GM23248 (cell line): ENCODE measurements around the gene CABCOCO1. TPM values are rescaled to one million over a fixed set of nuclear protein-coding genes. Genes with fewer than 3 reads are reported as not detected.

Source experiments
- DNase-seq: peaks from one replicate; pipeline ENCODE4 v3.0.0-alpha.2; 2015
- H2AFZ ChIP-seq: fragments of 200-600 bp; sonication (generic); 2 replicates; pipeline ENCODE4 v1.6.1; 2016; ENCODE audit warnings: antibody characterized with exemption
- H3F3A ChIP-seq: fragments of 200-600 bp; sonication (generic); 2 replicates; pipeline ENCODE4 v1.6.1; 2016; ENCODE audit warnings: mild to moderate bottlenecking, antibody characterized with exemption, mixed run types; ENCODE audit not compliant: insufficient read depth
- H3K27ac ChIP-seq: fragments of 200-600 bp; sonication (generic); 2 replicates; pipeline ENCODE4 v1.5.1; 2016; ENCODE audit warnings: mild to moderate bottlenecking
- H3K27me3 ChIP-seq: fragments of 200-600 bp; sonication (generic); replicated peaks from 2 replicates; pipeline ENCODE4 v1.6.1; 2016; ENCODE audit warnings: mild to moderate bottlenecking; ENCODE audit not compliant: insufficient read depth
- H3K36me3 ChIP-seq: fragments of 200-600 bp; sonication (generic); 2 replicates; pipeline ENCODE4 v1.6.1; 2016; ENCODE audit warnings: low read depth, mild to moderate bottlenecking
- H3K4me1 ChIP-seq: fragments of 200-600 bp; sonication (generic); 2 replicates; pipeline ENCODE4 v1.6.1; 2016; ENCODE audit warnings: mild to moderate bottlenecking; ENCODE audit not compliant: insufficient read depth
- H3K4me2 ChIP-seq: fragments of 200-600 bp; sonication (generic); one replicate; pipeline ENCODE4 v1.6.1; 2016; ENCODE audit warnings: mild to moderate bottlenecking; ENCODE audit not compliant: unreplicated experiment
- H3K4me3 ChIP-seq: fragments of 200-600 bp; sonication (generic); 2 replicates; pipeline ENCODE4 v1.5.1; 2016; ENCODE audit warnings: mild to moderate bottlenecking
- H3K79me2 ChIP-seq: fragments of 200-600 bp; sonication (generic); 2 replicates; pipeline ENCODE4 v1.6.1; 2016; ENCODE audit warnings: mild to moderate bottlenecking; ENCODE audit not compliant: insufficient read depth
- H3K9ac ChIP-seq: fragments of 200-600 bp; sonication (generic); 2 replicates; pipeline ENCODE4 v1.6.1; 2016; ENCODE audit warnings: mild to moderate bottlenecking
- H3K9me2 ChIP-seq: fragments of 200-600 bp; sonication (generic); 2 replicates; pipeline ENCODE4 v1.6.1; 2016; ENCODE audit warnings: mixed run types, mild to moderate bottlenecking, moderate library complexity; ENCODE audit not compliant: insufficient read depth
- H3K9me3 ChIP-seq: fragments of 200-600 bp; sonication (generic); one replicate; pipeline ENCODE4 v1.6.1; 2017; ENCODE audit warnings: low read depth
- H4K20me1 ChIP-seq: fragments of 200-600 bp; sonication (generic); 2 replicates; pipeline ENCODE4 v1.6.0; 2016; ENCODE audit not compliant: insufficient read depth
- EZH2 ChIP-seq: fragments of 200-600 bp; sonication (generic); IDR thresholded peaks from 2 replicates; pipeline ENCODE4 v1.6.1; 2018; ENCODE audit warnings: antibody characterized with exemption, mild to moderate bottlenecking; ENCODE audit not compliant: insufficient read depth, poor library complexity, severe bottlenecking
- EZH2phosphoT487 ChIP-seq: fragments of 200-600 bp; sonication (generic); IDR thresholded peaks from 2 replicates; pipeline ENCODE4 v1.6.1; 2018; ENCODE audit warnings: antibody characterized with exemption, moderate library complexity, mild to moderate bottlenecking, low read depth; ENCODE audit not compliant: insufficient read depth
- WGBS, 2 experiments: methylation state at CpG; one replicate each; pipeline ENCODE4 v1.1.6; 2015 to 2017; ENCODE audit warnings: low lambda C conversion rate in 2 of 2, low coverage in 1 of 2; ENCODE audit errors: missing lambda C conversion rate in 2 of 2; 5-methylcytosine and 5-hydroxymethylcytosine counted together
- in situ Hi-C: fragments of 300-500 bp; cut with MboI; formaldehyde crosslinking; loops from 2 replicates; pipeline ENCODE4 v1.15.0; 2020
- polyA plus RNA-seq: library from polyadenylated mRNA; unstranded; fragments of >200 nt; fragmentation: Nextera tagmentation; extraction: Ambion mirVana; gene quantifications from 2 replicates; pipeline ENCODE4 v1.2.1, GENCODE V29; 2016
- total RNA-seq: library from RNA; depleted of rRNA; stranded (reverse); fragments of >200 nt; shearing (Covaris generic); gene quantifications from 2 replicates; pipeline ENCODE4 v1.2.3, GENCODE V29; 2014

Gene CABCOCO1
- total and polyA plus RNA-seq, 2 experiments from 2014 or later, result 0.22 to 1.1 TPM

DNA sequence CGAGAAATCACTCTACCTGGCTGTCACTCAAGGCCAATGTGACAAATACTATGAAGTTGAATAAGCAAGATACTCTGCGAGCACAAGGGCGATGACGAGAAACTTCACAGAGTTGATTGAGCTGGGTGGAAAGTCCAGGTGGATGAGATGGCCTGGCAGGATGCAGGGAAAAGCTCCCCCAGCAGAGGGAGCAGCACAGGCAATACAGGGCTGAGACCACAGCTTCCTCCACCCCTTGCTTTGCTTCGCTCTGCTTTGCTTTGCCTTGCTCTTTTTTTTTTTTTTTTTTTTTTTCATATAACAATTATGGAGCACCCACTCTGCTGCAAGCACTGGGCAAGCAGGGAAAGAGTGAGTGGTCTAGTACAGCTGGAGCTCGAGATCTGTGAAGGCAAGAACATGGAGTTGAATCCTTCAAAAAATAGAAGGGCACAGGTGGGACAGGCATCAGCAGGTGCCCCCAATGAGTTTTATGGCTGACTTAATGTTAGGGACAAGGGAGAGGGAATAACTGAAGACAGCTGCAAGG lies 88.3 kb downstream of the CABCOCO1 start:
- H3K27ac ChIP-seq, result no peak overlapping the region
- WGBS, 2 experiments, result 77 to 81% methylated on average over 6 of the region's 6 CpGs
- H3K4me1 ChIP-seq, result peaks cover 33% of the 10 kb centered on the region
- no peak overlapping the region for H3K9ac ChIP-seq
- no peaks in the 10 kb centered on the region for H4K20me1 ChIP-seq
- H3K4me2 ChIP-seq, result no peak overlapping the region
- no peaks in the 10 kb centered on the region for H3K27me3 ChIP-seq
- no peaks in the 10 kb centered on the region for H3K9me3 ChIP-seq
- H3F3A ChIP-seq, result peaks cover 16% of the 10 kb centered on the region; the same call in 1 of the 2 replicates
- H3K79me2 ChIP-seq, result no peaks in the 10 kb centered on the region
- H3K9me2 ChIP-seq, result no peaks in the 10 kb centered on the region
- H2AFZ ChIP-seq, result no peak overlapping the region
- peak; percentile 77 for DNase-seq
- H3K36me3 ChIP-seq, result no peaks in the 10 kb centered on the region
- in situ Hi-C loops, result loop anchor here (25.0 kb wide), 1 partner anchor 486 kb away; no protein-coding TSS in a partner anchor
- no peak overlapping the region for H3K4me3 ChIP-seq
- TF ChIP-seq EZH2, result no peak
- no peak for TF ChIP-seq EZH2phosphoT487

DNA sequence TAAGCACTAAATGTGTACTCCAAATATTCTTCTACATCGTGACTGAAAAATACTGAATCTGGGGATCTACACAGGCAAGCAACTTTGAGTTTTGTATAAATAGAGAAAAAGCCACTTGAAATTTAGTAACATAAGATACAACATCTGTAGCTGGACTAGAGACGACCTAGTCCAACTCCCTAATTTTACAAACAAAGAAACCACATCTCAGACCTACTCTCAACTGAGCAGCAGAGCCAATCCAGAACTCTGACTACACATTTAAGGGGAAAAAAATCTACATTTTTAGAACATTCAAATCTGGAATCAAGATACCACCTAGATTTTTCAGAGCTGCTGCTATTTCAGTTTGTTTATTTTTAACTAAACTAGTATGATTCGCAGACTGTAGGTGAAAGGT lies 88.9 kb downstream of the CABCOCO1 start:
- no peaks in the 10 kb centered on the region for H3K36me3 ChIP-seq
- H3K9me3 ChIP-seq, result no peaks in the 10 kb centered on the region
- H3K4me3 ChIP-seq, result no peak overlapping the region
- H3K79me2 ChIP-seq, result no peaks in the 10 kb centered on the region
- no peaks in the 10 kb centered on the region for H4K20me1 ChIP-seq
- no peak overlapping the region for H2AFZ ChIP-seq
- H3K4me1 ChIP-seq, result peaks cover 33% of the 10 kb centered on the region
- peak; percentile 27 for DNase-seq
- H3K27ac ChIP-seq, result no peak overlapping the region
- H3F3A ChIP-seq, result peaks cover 16% of the 10 kb centered on the region; the same call in 1 of the 2 replicates
- no peaks in the 10 kb centered on the region for H3K27me3 ChIP-seq
- in situ Hi-C loops, result loop anchor here (25.0 kb wide), 1 partner anchor 486 kb away; no protein-coding TSS in a partner anchor
- 74 to 81% methylated on average over 3 of the region's 3 CpGs for WGBS, 2 experiments
- no peaks in the 10 kb centered on the region for H3K9me2 ChIP-seq
- TF ChIP-seq EZH2, result no peak
- no peak for TF ChIP-seq EZH2phosphoT487
- no peak overlapping the region for H3K9ac ChIP-seq
- H3K4me2 ChIP-seq, result no peak overlapping the region

DNA sequence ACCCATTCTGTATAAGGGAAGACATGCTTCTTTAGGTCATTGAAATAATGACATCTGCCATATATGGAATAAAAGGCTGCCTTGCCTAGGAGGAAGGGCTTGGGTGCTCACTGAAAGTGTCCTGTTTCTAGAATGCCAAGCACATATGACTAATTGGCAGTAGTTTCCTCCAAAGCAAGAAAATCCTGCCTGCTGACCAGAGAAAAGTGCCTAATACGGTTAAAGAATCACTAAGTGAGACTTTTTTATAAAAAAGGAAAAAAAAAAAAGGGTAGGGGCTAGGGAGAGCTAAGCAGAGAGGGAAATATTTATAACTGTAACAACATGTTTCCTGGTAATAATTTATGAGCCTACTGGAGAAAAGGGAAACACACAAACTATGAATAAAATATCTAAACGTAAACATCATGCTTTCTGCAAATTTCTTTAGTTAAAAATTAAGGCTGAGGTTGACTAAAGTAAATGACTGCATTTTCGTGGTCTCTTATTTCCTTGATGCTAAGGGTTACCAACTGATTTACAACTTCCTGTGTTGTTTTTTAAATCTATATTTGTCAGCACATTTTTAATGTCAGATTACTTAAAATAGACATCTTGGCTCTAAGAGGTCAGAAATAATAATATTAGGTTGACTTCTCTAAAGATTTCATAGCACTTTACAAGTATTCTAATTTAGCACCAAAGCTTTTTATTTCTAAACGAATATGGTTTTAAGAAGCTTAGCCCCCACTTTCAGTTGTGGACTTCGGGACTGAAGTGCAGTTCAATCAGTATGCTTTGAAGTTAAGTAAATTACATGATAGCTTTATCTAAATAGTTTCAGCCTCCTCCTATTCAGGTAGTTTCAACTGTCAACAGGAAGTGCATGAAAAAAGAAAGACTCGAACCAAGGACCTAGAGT lies 89.6 kb downstream of the CABCOCO1 start:
- H3K9ac ChIP-seq, result no peak overlapping the region
- peak overlapping the region; percentile 10 for H2AFZ ChIP-seq

DNA sequence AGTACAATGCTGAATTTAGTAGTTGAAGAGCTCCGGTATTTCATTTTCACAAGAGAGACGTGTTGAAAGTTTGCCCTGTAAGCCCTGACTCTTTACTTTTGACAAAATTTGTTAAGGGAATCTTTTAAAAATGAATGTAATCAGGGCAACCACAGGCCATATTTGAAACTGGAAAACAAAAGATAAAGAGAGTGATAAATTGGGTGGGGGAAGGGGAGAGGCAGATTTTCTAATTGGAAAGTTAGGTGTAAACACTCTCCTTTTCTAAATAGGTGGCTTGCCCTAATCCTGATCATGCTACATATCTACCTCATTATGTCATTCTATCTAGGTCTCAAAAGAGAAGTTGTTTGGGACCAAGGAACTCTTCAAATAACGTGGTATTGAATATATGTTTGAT lies 90.7 kb downstream of the CABCOCO1 start:
- TF ChIP-seq EZH2phosphoT487 (no peak), EZH2 (no peak)
- 98% methylated on average over 3 of the region's 3 CpGs for WGBS, 2 experiments
- Histone ChIP-seq H3K4me2 (no peak overlapping the region), H3K9ac (no peak overlapping the region), H3K9me3 (no peaks in the 10 kb centered on the region), H2AFZ (no peak overlapping the region), H3K9me2 (no peaks in the 10 kb centered on the region), H4K20me1 (no peaks in the 10 kb centered on the region), H3K27me3 (no peaks in the 10 kb centered on the region), H3K4me3 (no peak overlapping the region), H3F3A (peaks cover 16% of the 10 kb centered on the region; the same call in 1 of the 2 replicates), H3K27ac (no peak overlapping the region), H3K79me2 (no peaks in the 10 kb centered on the region), H3K36me3 (no peaks in the 10 kb centered on the region), H3K4me1 (peaks cover 36% of the 10 kb centered on the region)
- in situ Hi-C loops, result loop anchor here (25.0 kb wide), 1 partner anchor 484 kb away; no protein-coding TSS in a partner anchor
- no peak for DNase-seq

More for the DNA sequence above, 89.6 kb downstream of the CABCOCO1 start:
- Histone ChIP-seq H3K79me2 (no peaks in the 10 kb centered on the region), H3K4me1 (peaks cover 31% of the 10 kb centered on the region), H3K27me3 (no peaks in the 10 kb centered on the region), H3K9me3 (no peaks in the 10 kb centered on the region), H3K36me3 (no peaks in the 10 kb centered on the region), H3K27ac (no peak overlapping the region), H4K20me1 (no peaks in the 10 kb centered on the region), H3K4me3 (no peak overlapping the region), H3K4me2 (peak overlapping the region; percentile 15), H3F3A (peaks cover 16% of the 10 kb centered on the region; the same call in 1 of the 2 replicates), H3K9me2 (no peaks in the 10 kb centered on the region)
- WGBS, 2 experiments, result 52 to 56% methylated on average over 6 of the region's 6 CpGs
- DNase-seq, result peak; percentile 66
- TF ChIP-seq EZH2phosphoT487 (no peak), EZH2 (no peak)
- in situ Hi-C loops, result loop anchor here (25.0 kb wide), 1 partner anchor 485 kb away; no protein-coding TSS in a partner anchor
